CD4-positive, alpha-beta T cell treated with Interleukin-12 subunit alpha and Interleukin-12 subunit beta, for 1 hour (primary cell): Measurements from ENCODE around the gene MAP2K3.

Source experiments
- DNase-seq: peaks from one replicate; pipeline ENCODE4 v3.0.0-alpha.2; 2020

The MAP2K3 gene

DNA sequence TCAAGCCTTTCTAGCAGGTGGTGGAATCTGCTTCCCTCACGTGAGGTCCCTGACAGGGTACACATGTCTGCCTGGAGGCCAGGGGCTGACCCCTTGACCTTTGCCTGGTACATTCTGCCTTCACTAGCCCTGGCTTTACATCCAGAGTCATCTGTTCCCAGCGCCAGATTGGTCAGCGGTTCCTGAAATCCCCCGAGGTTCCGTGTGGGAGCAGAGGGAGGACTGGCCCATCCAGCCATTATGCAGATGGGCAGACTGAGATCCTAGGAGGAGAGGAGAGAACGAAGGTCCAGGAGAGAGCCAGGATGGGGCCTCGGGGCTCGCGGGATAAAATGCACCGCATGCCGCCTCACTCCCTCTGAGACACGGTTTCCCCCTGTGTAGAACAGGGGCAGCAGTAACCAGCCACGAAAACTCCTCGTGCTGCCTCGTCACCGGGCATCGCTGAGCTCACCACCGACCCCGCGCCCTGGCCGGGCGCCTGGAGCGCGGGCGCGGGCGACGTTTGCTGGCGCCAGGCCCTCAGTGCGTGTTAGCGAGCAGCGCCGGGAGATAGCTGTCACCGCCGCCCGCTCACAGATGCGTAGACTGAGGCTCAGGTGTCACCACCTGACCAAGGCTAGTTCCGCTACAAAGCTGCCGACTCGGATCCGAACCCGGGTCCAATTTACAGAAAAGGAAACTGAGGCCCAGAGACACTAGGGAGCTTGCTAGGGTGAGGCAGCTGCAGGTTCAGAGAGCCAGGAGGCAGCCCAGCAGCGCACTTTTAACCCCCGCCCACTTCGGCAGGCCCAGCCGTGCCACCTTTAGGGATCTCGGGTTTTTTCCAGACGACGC is 811 bp upstream of the MAP2K3 start:
- DNase-seq, result no peak

DNA sequence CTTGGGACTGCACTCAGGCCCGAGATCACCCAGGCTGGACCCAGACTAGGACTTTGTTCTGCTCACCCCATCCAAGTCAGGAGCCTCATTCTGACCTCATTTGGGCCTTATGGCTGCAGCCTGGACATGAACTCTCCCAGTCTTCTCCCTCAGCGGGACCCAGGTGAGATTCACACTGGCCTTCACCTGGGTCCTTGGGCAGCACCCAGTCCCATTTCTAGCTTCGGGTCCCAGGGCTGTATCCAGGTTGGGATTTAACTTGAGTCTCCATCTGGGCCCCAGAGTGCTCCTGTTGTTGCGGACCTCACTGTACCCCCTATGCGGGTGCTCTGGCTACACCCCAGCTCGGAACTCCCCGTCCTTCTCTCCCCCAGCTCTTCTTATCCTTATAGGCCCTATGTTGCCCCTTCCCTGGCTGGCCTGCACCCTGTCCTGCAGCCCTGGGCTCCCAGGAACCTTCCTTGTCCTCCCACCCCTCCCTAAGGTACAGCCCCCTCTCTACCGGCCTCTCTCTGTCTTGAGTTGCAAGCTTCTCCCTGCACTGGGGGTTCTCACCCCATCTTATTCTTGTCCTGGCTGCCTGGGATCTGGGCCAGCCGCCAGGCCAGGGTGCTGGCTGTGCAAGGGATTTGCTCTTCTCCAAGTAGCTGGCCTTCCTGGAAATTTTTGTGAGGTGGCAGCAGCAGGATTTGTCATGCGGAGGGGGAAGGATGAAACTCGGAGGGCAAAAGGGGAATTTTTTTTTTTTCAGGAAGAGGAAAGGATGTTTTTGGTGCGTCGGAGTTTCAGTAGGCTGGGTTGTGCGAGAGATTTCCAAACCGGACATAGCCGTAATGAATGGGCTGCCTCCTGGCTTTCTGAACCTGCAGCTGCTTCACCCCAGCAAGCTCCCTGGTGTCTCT is 904 bp downstream of the MAP2K3 start:
- no peak for DNase-seq

DNA sequence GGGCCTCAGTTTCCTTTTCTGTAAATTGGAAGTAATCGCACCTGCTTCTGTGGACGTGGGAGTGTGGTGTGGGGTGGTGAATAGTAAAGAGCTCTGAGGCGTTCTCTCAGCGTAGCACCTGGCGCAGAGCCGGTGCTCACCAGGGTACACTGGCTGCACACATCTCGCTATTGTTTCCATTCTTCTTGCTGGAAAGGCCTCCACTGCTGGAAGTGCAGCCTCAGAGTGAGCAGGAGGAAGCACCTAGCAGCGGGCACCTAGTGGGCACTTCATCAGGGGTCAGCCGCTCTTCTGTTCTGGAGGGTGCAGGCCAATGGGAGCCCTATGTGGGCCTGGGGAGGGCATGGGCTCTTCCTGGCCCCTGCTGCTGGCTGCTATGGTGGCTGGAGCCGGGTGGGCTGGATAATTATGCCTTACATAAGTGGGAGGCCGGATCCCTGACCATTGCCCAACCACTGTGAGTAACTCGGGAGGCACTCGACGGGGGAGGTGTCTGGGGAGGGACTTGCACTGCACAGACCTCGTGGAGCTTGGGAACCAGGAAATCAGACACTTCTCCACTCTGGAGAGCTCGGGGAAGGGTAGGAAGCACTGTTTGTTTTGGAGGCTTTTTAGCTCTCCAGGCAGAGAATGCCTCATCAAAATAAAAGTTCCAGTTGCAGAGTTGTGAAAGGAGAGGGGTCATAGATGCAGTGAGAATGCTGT is 1.7 kb downstream of the MAP2K3 start:
- DNase-seq, result no peak

DNA sequence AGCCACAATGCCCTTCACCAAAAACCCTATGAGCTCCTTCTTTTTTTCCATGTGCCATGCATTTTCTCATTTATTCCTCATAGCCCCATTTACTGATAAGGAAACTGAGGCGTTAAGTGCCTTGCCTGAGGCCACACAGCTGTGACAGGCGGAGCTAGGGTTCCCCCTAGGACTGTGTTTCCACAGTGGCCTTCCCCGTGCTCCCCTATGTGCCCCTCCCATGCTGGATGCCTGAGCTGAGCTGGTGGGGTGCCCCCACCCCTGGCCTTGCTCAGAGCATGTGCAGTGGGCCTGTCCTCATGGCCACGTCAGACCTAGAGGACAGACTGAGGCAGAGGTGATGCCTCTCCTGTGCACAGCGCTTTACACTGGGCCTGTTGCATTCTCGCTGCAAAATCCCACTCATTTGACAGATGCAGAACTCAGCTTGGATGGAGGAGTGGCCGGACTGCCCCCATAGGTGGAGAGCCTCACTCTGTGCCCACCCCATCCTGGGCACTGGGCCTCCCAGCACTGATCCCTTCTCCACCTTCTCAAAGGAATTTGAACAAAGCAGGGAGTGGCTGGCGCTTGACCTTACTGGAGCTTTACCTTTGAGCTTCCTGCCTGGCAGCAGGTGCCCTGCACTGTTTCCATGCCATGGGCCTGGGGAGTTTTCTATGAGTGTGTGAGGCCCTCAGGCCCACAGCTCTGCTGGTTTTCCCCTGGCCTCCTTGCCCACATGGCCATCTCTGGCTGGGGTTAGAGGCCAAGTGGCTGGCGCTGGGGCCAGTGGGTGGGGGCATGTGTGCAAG is 2.6 kb downstream of the MAP2K3 start:
- no peak for DNase-seq

DNA sequence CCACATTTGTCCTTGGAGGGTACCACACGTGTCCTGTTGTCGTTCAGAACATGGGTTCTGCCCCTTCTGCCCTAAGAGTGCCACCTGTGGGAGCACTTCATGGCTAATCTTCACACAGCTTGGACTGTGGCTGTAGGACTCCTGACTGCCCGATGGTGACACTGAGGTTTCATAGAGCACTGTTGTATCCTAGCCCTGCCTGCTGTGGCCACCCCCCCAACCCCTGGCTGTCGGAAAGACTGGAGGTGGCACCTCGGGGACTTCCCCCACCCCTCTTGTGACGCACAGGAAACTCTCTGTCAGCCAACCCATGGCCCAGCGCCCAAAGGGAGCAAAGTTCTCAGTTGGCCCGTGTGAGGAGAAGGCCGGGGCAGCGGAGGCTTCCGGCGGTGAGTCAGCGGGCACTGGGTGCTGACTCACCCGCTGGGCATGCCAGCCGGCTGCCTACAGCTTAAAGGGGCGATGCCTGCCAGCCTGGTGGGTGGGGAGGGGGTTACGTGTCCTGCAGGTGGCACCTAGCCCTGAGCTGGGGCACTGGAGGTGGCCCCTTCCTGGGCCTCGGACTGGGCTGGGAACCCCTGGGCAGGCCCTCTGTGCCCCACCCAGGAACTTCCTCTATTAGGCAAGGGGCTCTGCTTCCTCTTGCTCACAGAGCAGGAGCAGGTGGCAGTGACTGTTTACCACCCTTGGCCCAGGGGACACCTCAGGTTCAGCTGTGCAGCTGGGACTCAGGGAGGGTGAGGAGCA is 3.4 kb downstream of the MAP2K3 start:
- peak; percentile 96 for DNase-seq

DNA sequence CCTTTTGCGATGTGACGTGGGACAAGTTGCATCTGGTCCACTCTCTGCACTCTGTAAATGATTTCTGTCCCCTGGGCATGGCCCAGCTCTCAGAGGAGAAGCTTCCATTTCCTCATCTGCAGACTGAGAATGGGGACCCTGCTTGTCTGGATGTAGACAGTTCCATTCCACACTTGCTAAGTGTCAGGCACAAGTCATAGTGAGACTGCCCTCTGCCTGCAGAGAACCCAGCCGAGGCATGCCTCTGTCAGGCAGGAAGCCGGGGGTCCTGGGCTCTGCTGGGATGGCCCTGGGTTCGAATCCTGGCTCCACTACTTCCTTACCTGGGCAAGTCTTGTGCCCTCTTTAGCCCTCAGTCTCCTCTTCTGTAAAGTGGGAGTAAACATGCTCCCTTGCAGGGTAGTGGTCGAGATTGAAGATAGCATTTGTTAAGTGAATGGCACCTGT is 4.1 kb downstream of the MAP2K3 start:
- peak; percentile 31 for DNase-seq

DNA sequence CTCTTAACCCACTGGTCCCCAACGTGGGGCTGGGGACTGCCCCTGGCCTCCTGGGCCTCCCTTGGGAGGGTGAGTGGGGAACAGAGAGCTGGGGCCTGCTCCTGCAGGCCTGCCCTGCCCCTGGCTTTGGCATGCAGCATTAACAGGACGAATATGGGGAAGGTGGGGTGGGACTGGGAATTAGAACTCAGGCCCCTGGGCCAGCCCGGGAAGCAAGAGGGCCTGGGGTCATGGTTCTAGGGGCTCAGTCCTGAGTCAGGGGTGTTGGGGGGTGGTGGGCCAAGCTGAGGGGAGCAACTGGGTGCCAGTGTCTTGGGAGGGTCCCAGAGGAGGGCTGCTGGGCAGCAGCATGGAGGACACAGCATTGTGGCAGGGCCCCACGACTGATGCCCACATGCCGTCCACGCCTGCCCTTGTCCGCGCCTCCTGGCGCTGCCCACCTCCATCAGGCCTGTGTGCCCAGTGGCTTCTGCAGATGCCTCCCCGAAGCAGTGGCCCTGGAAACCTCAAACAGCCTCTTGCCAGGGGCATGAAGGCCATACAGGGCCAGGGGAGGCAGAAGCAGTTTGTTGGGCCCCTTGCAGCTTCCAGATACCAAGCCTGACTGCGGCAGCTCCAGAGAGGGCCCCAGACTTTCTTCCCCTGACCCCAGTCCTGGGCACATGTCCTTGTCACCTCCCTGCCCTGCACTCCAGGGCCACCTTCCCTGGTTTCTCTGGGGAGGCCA is 4.8 kb downstream of the MAP2K3 start:
- no peak for DNase-seq

DNA sequence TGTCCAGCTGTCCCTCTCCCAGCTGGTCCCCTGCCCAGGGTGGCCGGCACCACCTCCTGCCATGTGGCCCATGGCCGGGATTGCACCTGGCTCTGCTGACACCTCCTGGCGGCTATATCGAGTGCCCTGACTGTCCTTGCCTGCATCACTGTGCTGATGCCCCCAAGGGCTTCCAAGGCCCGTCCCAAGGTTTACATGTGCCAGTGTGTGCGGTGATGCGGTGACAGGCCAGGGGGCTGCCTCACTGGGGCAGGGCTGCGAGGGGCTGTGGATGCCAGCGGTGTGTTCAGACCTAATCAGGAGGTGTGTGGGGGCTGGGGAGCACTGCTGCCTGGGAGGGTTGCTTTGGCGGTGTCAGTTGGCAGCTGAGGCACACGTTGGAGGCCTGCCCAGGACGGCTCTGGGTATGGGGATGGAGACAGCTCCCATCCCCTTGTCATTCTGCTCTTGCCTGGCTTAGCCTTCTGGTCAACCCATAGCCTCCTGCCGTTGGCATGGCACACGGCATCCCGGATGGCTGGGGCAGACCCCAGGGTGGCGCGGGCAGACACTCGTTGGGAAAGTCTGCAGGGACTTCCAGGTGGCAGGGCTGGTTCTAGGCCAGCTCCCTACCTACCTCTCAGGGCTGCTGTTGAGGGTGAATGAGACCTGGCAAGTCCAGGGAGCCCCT is 5.5 kb downstream of the MAP2K3 start:
- DNase-seq, result no peak

DNA sequence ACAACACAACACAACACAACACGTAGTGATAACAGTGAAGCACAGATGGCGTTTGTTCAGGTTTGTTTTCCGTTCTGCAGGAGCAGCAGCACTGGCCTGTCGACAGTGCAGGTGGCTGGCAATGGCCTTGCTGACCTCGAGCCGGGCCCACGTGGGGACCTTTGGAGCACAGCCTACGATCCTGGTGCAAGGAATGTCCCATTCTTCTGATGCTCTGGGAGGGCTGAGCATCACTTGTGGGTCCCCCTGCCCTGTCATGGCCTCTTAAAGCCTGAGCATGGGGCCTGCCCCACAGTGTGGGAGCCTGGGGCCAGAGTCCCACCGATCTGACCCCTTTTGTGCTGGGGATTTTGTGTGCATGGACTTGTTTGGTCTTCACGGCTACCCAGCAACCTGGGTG is 6.8 kb downstream of the MAP2K3 start:
- no peak for DNase-seq

DNA sequence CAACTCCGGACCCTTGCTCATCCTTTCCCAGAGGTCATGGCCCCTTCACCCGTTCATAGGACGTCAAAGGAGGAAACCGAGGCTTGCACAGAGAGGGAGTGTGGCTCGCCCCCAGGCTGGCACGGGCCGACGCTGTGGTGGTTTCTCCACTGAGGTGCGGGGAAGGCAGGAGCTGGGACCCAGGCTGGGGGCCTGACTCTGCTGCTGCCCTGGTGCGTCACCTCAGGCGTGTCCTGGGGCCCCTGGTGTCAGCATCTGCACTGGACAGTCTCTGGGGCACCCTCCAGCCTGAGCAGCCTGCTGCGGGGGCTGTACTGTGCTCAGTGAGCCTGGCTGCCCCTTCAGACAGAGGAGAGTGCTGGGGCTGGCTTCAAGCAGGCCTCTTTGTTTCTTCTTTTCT is 7.4 kb downstream of the MAP2K3 start:
- no peak for DNase-seq

DNA sequence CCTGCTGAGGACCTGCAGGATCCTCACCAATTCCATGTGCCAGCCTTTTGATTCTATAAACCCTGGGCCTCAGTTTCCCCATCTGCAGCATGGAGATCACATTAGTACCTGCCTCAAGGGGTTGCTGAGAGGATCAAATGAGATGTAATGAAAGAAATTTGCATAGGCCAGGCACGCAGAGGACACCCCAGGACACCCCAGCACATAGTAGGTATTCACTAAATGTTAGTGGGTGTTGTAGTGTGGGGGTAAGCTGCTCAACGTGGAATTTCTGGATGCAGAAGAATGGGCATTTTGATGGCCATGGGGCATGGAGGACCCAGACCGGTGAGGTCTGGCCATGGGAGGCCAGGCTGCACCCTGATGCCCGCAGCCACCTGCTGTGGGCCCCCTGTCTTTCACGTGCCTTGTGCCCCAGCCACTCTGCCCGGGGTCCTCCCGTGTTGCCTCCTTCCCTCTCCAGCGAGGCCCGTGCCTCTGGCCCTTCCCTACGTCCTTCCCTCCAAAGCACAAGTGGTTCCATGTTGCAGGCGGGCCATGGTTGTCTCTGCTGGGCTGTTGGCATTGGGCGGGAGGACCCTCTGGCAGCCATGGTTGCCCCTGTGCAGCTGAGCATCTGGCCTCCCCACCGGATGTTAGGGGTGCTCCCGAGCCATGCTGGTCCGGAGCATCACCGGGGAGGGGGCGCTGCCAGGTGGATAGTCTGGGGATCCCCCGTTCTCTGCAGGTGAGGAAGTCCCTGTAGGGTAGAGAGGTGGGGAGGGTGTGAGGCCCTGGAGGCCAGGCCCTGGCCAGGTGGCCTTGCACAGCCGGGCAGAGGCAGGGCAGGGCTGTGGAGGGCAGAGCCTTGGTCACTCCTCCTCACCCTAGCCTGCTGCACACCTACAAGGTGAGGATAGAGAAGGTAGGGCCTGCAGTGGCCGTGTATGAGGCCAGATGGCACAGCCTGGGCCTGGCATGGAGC is 8.6 kb downstream of the MAP2K3 start:
- DNase-seq, result no peak

DNA sequence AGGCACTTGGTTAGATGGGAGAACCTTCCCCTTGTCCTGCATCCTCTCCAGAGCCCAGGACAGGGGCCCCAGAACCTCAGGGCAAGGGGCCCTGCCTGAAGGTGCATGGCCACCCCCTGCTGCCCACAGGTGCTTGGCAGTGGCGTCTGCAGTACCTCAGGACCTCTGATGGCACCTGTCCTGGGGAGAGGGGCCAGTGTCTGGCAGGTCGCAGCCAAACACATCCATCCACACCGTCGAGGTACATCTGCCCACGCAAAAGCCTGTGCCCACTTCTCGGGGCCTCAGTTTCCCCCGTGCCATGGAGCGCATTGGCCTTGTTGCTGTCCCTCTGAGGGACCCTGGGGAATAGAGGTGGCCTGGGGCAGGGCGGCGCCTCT is 9.3 kb downstream of the MAP2K3 start:
- no peak for DNase-seq

DNA sequence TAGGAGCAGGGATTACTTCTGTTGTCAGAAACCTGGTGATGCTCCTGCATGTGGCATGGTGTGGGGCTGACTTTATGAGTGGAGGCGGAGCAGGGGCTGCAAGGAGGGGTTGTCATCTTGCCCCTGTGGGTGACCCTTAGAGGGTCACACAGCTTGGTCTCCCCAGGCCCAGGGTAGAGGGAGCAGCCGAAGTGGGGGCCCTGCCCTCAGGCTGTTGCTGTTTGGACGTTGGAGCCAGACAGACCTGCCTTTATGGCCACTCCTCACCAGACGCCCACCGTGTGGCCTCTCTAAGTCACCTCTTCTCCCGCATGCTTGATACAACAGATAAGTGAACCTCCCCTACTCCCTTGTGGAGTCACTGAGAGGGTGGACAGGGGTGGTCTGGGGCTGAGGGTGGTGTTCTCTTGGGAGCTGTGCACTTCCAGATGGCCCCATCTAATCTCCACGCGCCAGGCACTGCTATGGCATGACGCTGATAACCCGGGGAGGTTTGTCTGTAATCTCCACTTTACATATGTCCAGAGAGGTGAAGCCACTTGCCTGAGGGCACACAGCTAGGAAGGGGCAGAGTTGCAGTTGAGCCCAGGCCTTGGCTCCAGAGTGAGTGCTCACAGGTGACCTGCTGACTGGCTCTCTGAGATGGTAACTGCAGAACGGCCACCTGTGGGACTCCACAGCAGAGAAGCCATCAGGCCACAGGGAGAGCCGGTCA is 10.0 kb downstream of the MAP2K3 start:
- no peak for DNase-seq

DNA sequence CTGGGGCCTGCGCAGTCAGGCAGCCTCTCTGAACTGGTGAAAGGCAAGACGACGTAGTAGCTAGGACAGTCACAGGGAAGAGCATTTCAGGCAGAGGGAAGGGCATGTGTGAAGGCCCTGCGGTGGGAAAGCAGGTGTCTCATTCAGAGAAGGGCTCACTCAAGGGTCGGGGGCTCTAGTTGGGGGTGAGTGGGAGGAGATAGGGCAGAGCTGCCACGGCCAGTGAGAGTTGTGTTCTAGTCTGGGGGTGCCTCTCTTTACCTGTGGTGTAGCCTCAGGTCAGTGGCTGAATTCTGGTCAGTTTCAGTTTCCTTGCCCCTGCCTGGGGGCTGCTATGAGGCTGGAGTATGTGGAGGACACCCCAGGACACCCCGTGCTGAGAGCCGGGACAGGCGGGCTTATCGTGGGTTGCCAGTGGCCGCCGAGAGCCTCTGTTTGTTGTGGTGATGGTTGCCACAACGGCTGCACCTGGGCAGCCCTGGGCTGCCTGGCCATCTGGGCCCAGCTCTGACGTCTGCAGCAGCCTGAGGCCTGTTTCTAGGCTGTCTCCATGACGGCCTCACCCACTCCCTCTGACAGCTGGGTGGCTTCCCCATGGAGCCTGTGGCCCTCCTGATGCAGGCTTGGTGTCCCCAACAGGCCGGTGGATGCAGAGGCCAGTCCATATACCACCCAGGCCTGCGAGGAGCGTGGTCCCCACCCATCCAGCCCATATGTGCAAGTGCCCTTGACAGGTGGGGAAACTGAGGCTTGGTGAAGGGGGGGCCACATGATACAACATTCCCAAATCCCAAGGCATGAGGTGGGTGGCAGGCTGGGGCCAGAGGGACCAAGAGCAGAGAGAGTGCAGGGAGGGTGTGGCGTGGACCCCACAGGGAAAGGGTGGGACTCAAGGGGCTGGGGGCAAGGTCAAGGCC is 10.8 kb downstream of the MAP2K3 start:
- no peak for DNase-seq

DNA sequence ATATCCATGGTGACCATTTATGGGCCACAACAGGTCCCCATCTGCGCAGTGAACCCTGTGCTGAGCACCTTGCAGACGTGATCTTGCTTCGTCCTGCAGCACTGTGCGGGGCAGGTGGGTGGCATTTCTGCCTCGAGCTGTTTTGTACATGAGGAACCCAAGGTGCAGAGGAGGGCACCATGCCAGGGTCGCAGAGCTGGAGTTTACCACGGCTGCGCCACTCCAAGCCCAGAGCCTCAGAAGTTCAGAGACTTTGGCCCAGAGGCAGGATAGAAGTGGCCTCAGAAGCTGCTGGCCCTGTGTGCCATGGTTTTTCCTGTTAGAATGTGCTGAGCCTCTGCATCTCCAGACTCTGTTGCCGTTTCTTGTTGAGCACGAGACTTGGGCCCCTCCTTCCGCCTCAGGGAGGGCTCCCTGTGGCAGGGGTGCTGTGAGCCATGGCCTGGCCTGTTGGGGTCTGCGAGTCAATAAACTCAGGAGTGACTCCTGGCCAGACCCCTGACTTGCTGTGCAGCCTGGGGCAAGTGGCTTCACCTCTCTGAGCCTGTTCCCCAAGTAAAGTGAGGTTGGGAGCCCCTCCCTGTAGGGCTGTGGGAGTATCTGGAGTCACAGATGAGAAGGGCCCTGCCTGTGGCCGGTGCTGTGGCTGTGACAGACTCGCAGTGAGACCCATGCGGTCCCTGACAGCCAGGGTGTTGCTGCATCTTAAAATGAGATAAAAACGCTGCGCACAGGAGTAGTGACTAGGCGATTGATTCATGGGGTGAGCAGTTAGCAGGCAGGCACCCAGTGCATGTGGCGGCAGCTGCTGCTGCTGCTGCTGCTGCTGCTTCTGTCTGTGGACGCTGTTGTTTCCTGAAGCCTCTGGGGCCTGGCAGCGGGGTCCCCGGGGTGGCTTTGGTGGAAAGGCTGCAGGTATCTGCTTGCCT is 11.8 kb downstream of the MAP2K3 start:
- no peak for DNase-seq

DNA sequence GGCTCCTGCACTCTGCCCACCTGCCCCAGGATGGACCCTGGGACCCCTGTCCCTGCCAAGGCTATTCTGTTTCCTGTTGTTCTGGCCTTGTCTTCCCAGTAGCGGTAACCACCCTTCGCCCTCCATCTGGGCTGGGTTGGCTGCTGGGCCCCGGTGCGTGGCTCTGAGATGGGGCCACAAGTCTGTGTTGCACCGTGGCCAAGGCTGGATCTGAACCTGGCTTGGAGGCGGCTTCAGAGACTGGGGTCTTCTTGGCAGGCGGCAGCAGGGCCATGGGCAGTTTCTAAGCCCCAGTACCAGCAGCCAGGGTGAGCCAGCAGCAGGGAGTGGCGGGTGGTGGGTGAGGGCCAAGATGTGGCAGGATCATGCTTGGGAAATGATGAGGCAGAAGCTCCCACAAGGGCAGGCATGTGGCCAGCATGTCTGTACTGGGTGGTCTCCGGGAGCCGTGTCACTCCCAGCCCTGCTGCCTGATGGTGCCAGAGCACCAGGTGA is 12.6 kb downstream of the MAP2K3 start:
- no peak for DNase-seq
